ENCODE measurements around the gene SMPD4.
"Not testable (repeated sequence)": the region's sequence is repeated elsewhere in the genome, so short reads cannot be mapped to it uniquely, and the experiment has no call there.

The SMPD4 gene, protein sequence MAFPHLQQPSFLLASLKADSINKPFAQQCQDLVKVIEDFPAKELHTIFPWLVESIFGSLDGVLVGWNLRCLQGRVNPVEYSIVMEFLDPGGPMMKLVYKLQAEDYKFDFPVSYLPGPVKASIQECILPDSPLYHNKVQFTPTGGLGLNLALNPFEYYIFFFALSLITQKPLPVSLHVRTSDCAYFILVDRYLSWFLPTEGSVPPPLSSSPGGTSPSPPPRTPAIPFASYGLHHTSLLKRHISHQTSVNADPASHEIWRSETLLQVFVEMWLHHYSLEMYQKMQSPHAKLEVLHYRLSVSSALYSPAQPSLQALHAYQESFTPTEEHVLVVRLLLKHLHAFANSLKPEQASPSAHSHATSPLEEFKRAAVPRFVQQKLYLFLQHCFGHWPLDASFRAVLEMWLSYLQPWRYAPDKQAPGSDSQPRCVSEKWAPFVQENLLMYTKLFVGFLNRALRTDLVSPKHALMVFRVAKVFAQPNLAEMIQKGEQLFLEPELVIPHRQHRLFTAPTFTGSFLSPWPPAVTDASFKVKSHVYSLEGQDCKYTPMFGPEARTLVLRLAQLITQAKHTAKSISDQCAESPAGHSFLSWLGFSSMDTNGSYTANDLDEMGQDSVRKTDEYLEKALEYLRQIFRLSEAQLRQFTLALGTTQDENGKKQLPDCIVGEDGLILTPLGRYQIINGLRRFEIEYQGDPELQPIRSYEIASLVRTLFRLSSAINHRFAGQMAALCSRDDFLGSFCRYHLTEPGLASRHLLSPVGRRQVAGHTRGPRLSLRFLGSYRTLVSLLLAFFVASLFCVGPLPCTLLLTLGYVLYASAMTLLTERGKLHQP

DNA sequence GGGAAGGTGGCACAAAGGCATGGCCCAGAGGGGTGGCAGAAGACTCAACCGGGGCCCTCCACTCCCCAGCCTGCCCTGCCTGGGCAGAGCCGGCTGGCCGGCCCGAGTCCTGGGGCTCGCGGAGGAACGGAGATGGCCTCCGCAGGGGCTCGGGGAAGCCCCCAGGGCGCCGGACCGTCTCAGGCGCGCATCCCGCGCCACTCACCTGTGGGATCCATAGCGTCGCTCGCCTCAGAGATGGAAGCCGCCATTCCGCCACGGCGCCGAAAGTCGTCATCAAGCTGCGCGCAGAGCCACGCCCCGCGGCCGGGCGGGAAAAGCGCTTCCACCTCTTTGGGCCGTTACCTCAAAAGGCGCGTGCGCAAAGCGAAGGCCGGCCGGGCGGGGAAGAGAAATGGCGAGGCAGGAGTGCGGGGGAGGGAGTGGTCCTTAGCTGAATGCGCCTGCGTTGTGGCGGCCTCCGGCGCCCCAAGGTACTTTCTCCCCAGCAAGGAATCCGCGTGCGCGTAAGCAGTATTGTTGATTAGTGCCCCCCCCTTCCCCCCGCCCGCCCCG, at the start of gene SMPD4:
TSS of gene SMPD4 (minus strand) at position 278 of the 555 bp plus-strand sequence. CDS start 5,010 bp downstream, outside the sequence.
- DNase-seq (ENCODE audit: low read depth, low spot score), result peak; percentile 98

DNA sequence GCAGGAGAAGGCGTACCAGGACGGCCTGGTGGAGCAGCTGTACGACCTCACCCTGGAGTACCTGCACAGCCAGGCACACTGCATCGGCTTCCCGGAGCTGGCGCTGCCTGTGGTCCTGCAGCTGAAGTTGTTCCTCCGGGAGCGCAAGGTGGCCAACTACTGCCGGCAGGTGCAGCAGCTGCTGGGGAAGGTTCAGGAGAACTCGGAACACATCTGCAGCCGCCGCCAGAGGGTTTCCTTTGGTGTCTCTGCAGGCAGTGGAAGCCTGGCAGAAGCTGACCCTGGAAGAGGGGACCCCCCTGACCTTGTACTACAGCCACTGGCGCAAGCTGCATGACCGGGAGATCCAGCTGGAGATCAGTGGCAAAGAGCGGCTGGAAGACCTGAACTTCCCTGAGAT, 49.5 kb upstream of the SMPD4 start:
- not testable (repeated sequence) for DNase-seq (ENCODE audit: low read depth, low spot score)

DNA sequence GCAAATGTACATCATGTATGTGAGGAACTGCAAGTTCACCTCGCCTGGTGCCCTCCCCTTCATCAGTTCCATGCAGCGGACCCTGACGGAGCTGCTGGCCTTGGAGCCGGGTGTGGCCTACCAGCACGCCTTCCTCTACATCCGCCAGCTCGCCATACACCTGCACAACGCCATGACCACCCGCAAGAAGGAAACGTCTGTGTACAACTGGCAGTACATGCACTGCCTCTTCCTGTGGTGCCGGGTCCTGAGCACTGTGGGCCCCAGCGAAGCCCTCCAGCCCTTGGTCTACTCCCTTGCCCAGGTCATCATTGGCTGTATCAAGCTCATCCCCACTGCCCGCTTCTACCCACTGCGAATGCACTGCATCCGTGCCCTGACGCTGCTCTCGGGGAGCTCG, 49.0 kb upstream of the SMPD4 start:
- not testable (repeated sequence) for DNase-seq (ENCODE audit: low read depth, low spot score)

- peak; percentile 34 for DNase-seq (ENCODE audit: low read depth, low spot score)
Measured at GRCh38 chr2:130229161-130229510, 47.7 kb upstream of the SMPD4 start.

- DNase-seq (ENCODE audit: low read depth, low spot score), result not testable (repeated sequence)
Measured at GRCh38 chr2:130228467-130229160, 47.2 kb upstream of the SMPD4 start.

DNA sequence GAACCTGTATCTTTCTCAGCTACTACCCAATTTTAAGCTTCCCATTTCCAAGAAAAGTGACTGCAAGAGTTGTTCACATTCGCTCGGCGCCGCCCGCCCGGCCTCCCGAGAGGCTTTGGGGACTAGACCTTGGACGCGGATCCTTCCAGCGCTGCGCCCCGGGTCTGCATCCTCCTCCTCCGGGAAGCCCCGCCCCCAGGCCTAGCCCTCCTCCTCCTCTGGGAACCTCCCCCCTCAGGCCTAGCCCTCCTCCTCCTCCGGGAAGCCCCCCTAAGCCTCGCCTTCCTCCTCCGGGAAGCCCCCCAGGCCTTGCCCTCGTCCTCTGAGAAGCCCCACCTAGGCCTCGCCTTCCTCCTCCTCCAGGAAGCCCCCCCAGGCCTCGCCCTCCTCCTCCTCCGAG, 46.6 kb upstream of the SMPD4 start:
- not testable (repeated sequence) for DNase-seq (ENCODE audit: low read depth, low spot score)

- DNase-seq (ENCODE audit: low read depth, low spot score), result not testable (repeated sequence)
Measured at GRCh38 chr2:130222523-130222922, 41.1 kb upstream of the SMPD4 start.

DNA sequence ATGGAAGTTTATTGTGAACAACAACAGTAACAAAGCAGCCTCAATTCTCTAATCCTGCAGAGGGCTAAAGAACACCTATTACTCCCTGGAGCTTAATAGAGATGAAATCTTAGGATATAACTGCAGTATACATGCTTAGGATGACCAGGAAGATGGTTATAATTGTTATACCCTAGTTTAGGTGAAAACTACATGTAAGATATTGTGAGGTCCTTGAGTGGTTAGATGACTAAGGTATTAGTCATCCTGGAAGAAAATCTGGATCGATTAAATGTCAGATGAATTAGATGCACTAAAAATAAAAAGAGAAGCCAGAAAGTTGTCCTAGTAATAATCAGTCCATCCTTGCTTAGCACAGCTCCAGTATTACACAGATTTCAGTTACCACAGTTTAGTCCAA, 39.1 kb upstream of the SMPD4 start:
- DNase-seq (ENCODE audit: low read depth, low spot score), result not testable (repeated sequence)

DNA sequence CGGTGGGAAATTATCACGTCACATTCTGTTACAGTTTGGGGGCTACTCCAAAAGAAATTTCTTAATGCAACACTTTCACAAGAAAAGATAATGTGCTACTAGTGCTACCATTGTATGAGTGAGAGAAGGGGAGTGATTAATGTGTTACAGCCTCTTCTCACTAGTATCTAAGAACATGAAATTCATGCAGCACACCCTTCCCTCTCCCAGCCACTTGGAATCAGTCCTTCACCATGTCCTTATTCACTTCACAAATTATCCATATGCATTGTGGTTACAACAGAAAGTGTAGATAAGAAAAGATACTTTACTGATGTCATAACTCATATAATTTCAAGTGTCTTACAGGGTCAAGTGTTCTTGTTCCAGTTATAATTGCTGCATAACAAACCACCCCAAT, 37.7 kb upstream of the SMPD4 start:
- DNase-seq (ENCODE audit: low read depth, low spot score), result not testable (repeated sequence)

GRCh38 chr2:130207051-130207450, 25.6 kb upstream of the SMPD4 start:
- not testable (repeated sequence) for DNase-seq (ENCODE audit: low read depth, low spot score)

GRCh38 chr2:130203150-130203549, 21.7 kb upstream of the SMPD4 start:
- not testable (repeated sequence) for DNase-seq (ENCODE audit: low read depth, low spot score)

DNA sequence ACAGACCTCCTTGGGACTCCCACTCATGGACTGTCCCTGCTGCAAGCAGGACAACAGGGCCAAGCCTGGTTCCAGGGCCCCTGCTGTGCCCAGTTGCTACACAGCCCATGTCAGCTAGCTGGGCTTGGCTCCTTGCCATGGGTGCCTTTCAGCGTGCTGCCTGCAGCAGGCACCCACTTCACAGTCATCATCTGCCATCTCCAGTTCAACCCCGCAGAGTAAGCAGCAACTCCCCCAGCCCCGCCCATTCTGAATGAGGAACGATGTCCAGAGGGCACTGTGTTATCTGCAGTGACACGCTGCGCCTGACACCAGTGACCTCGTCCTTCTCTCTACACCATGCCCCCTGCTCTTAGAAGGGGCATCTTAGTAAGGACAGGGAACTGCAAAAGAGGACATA, 21.1 kb upstream of the SMPD4 start:
- not testable (repeated sequence) for DNase-seq (ENCODE audit: low read depth, low spot score)

GRCh38 chr2:130198343-130198742, 16.9 kb upstream of the SMPD4 start, which contains the start of gene TUBA3E:
TSS of gene TUBA3E (minus strand) at chr2:130198439. CDS start at chr2:130198360, 79 bp downstream.
- DNase-seq (ENCODE audit: low read depth, low spot score), result no peak

- not testable (repeated sequence) for DNase-seq (ENCODE audit: low read depth, low spot score)
Measured at GRCh38 chr2:130196052-130196451, 14.7 kb upstream of the SMPD4 start.

DNA sequence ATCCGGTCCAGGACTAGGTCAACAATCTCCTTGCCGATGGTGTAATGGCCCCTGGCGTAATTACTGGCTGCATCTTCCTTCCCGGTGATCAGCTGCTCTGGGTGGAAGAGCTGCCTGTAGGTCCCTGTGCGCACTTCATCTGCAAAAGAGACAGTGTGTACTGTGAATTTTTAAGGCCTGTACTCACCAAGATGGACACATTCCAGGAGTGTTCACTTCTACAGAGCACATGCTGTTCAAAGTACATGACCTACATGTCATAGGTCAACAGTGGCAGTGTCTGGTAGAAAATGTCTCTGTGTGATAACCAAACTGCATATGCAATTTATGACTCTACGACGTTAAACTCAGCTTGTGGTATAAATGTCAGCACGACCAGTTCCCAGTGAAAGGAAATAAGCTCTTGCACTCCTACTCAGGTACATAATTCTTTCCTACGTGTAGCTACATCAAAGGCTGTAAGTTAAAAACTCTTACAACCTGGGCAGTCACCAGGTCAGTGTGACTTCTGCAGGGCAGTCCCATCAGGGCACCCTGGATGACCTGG, 13.8 kb upstream of the SMPD4 start:
- DNase-seq (ENCODE audit: low read depth, low spot score), result not testable (repeated sequence)

- DNase-seq (ENCODE audit: low read depth, low spot score), result not testable (repeated sequence)
Measured at GRCh38 chr2:130193824-130194223, 12.4 kb upstream of the SMPD4 start.

GRCh38 chr2:130192451-130192850, 11.0 kb upstream of the SMPD4 start:
- DNase-seq (ENCODE audit: low read depth, low spot score), result not testable (repeated sequence)

- DNase-seq (ENCODE audit: low read depth, low spot score), result not testable (repeated sequence)
Measured at GRCh38 chr2:130191319-130191718, 9.9 kb upstream of the SMPD4 start.

DNA sequence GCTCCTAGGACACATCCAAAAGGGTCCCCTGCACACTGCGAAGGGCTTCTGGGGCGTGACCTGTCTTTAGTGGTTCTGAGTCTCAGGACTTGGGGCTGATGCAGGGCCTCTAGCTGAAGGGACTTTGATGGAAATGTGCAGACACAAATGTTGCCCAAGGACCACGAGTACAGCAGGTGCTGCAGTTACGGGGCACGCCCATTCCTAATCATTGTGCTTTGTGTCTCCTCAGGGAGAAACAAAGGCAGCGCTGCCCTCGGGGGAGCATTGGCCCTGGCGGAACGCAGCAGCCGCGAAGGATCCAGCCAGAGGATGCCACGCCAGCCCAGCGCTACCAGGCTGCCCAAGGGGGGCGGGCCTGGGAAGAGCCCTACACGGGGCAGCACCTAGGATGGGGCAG, 8.8 kb upstream of the SMPD4 start:
- DNase-seq (ENCODE audit: low read depth, low spot score), result no peak

DNA sequence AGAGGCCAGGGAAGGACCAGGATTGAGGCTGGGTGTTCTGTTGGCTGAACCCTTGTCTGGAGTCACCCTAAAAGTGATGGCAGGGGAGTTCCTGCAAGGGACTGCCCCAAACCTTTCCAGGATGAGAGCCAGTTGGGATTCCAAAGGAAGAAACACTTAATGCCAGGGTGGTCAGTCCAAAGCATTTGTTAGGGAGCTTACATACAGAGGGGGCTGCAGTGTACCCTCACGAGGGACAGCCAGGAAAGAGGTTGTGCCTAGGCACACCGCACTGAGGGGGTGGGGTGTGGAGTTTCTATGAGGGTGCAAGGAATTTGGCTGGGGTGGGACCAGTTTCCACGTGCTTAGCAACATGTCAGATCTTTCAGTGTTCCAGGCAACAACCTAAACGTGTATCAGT, 7.6 kb upstream of the SMPD4 start:
- DNase-seq (ENCODE audit: low read depth, low spot score), result not testable (repeated sequence)

Measured in astrocyte of the hippocampus (primary cell).